ENCODE results near the gene LAD1. TPM values are rescaled to one million over a fixed set of nuclear protein-coding genes. Genes with fewer than 3 reads are reported as not detected.

The LAD1 gene
- total RNA-seq, 1 donor from 2014 or later: 38.0 TPM

DNA sequence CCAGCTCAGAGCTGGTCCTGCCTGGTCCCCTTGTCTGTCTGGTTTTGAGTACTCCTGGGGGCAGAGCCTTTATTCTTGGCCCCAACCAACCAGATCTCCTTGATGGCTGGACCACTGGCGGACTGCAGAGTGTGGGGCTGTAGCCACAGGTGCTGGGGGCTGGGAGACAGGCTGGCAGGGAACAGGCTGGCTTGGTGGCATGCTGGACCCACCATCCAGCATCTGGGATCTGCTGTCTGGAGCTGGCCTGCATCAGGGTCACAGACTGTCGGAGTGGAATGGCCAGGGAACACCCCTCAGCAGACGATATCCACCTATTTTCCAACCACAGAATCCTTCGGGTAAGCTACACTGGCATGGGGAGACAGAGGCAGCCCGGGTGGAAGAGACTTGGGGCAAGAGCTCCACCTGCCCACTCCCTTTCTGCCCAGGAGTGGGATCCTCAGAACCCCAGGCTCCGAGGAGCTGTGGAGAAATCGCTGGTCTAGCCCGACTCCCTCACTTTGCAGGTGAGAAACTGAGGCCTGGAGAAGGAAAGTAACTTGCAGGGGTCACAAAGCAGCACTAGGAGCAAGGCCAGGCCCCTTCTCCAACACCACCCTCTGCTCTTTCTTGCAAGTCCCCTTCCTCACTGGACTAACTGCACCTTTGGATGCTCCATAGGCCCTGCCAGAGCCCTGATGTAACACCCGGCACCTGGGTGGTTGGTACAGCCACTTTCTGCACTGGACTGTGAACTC is 62.2 kb downstream of the LAD1 start:
- Mint-ChIP-seq H3K27me3 (peaks cover 22% of the 10 kb centered on the region), H3K4me3 (ENCODE audit: low read depth) (no peak overlapping the region), H3K9me3 (ENCODE audit: low read depth) (peaks cover 6% of the 10 kb centered on the region), H3K4me1 (ENCODE audit: low read depth) (no peaks in the 10 kb centered on the region), H3K27ac (no peak overlapping the region), H3K36me3 (ENCODE audit: insufficient read depth) (no peaks in the 10 kb centered on the region)
- DNase-seq (ENCODE audit: low spot score, unreplicated experiment): no peak
- TF ChIP-seq, protein P1, sequence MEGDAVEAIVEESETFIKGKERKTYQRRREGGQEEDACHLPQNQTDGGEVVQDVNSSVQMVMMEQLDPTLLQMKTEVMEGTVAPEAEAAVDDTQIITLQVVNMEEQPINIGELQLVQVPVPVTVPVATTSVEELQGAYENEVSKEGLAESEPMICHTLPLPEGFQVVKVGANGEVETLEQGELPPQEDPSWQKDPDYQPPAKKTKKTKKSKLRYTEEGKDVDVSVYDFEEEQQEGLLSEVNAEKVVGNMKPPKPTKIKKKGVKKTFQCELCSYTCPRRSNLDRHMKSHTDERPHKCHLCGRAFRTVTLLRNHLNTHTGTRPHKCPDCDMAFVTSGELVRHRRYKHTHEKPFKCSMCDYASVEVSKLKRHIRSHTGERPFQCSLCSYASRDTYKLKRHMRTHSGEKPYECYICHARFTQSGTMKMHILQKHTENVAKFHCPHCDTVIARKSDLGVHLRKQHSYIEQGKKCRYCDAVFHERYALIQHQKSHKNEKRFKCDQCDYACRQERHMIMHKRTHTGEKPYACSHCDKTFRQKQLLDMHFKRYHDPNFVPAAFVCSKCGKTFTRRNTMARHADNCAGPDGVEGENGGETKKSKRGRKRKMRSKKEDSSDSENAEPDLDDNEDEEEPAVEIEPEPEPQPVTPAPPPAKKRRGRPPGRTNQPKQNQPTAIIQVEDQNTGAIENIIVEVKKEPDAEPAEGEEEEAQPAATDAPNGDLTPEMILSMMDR (IDR thresholded peaks at IDR 0.05; ENCODE audit: unreplicated experiment): no peak

DNA sequence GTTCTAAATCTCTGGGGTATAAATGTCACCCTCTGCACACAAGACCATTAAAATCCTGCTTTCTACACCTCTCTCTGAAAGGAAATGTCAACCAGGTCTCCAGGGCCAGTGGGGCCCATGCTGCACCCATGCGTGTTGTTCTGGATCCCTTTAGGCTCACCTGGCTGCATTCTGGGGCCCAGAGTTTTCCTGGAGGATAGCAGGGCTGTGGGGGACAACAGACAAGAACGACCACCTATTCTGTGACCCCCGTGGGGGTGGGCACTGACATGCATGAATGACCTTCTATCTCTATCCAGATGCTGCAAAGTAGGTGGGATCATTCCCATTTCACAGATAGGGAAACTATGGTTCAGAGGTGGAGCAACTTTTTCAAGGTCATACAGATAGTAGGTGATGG is 63.2 kb downstream of the LAD1 start:
- H3K27ac Mint-ChIP-seq: no peak overlapping the region
- TF ChIP-seq, protein P1 (IDR thresholded peaks at IDR 0.05; ENCODE audit: unreplicated experiment): no peak
- peaks cover 18% of the 10 kb centered on the region for H3K27me3 Mint-ChIP-seq
- H3K4me1 Mint-ChIP-seq (ENCODE audit: low read depth): no peaks in the 10 kb centered on the region
- H3K9me3 Mint-ChIP-seq (ENCODE audit: low read depth): no peaks in the 10 kb centered on the region
- DNase-seq (ENCODE audit: low spot score, unreplicated experiment): no peak
- no peaks in the 10 kb centered on the region for H3K36me3 Mint-ChIP-seq (ENCODE audit: insufficient read depth)
- no peak overlapping the region for H3K4me3 Mint-ChIP-seq (ENCODE audit: low read depth)

DNA sequence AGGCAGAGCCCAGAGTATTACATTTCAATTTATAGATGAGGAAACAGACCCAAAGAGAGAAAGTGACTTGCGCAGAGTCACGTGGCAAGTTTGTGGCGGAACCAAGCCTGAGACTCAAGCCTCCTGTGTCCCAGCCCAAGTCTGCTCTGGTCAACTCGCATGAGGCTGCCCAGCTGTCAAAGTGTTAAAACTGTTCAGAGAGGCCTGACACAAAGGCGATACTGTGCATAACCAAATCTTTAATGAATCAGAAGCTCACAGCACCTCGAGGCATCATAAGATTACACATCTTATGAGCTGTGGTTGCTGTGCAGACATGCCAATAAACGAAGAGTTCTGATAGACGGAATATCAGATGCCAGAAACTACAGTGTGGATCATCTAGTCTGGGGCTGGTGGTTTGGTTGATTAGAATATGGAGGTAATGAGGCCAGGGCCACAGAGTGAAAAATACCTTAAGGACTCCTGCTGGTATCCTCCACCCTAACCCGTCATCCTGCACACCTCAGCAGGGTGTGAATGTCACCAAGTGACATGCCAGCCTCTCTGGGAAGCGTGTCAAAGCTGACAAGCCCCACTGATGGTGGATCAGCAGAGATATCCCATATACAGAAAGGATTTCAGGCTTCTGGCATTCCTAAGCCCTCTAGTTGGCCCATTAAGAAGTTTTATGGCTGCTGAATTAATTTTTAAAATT is 63.8 kb downstream of the LAD1 start:
- Mint-ChIP-seq H3K4me1 (ENCODE audit: low read depth) (no peaks in the 10 kb centered on the region), H3K9me3 (ENCODE audit: low read depth) (no peaks in the 10 kb centered on the region), H3K4me3 (ENCODE audit: low read depth) (no peak overlapping the region), H3K27me3 (peaks cover 22% of the 10 kb centered on the region), H3K36me3 (ENCODE audit: insufficient read depth) (no peaks in the 10 kb centered on the region), H3K27ac (no peak overlapping the region)
- DNase-seq (ENCODE audit: low spot score, unreplicated experiment): no peak
- TF ChIP-seq, protein P1 (IDR thresholded peaks at IDR 0.05; ENCODE audit: unreplicated experiment): no peak

DNA sequence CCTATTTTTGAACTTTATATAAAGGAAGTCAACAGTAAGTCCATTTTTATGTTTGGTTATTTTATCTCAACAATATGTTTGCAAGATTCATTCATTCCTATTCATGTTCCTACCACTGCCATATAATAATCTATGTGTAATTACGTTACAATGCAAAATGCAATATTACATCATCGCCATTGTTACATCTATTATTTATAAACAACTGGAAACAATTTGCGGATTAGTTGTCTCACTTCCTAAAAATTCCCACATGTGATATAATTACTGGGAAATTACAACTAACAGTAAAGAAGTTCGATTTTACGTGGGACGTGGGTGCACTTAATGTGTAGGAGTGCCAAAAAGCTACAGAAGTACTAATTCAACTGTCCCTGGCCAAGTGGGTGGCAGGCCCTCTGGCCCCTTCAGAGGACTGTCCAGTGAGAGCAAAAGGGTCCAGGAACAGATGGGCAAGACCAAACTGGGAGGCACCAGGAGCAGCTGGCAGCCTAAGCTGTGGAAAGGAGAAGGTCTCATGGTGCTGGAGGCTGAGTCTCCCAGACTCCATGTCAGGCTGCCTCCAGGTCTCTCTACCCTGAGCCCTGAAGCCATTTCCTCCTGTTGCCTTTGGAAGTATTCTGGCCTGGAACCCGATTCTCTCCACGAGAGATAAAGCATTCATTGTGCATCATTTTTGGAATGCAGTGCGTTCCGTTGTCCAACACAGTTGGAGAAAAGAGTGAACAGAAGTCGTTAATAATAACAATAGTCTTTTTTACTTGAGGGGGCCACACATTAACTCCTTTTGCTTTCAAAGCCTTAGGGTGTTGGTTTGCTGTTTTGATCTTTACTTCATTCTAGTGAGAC is 64.6 kb downstream of the LAD1 start:
- no peaks in the 10 kb centered on the region for H3K9me3 Mint-ChIP-seq (ENCODE audit: low read depth)
- H3K4me3 Mint-ChIP-seq (ENCODE audit: low read depth): no peak overlapping the region
- peaks cover 30% of the 10 kb centered on the region for H3K27me3 Mint-ChIP-seq
- DNase-seq (ENCODE audit: low spot score, unreplicated experiment): no peak
- H3K4me1 Mint-ChIP-seq (ENCODE audit: low read depth): no peaks in the 10 kb centered on the region
- no peaks in the 10 kb centered on the region for H3K36me3 Mint-ChIP-seq (ENCODE audit: insufficient read depth)
- H3K27ac Mint-ChIP-seq: no peak overlapping the region
- TF ChIP-seq, protein P1 (IDR thresholded peaks at IDR 0.05; ENCODE audit: unreplicated experiment): no peak

Measured in progenitor cell of endocrine pancreas (in vitro differentiated cells).